ENCODE measurements around the gene MBNL1.

DNA sequence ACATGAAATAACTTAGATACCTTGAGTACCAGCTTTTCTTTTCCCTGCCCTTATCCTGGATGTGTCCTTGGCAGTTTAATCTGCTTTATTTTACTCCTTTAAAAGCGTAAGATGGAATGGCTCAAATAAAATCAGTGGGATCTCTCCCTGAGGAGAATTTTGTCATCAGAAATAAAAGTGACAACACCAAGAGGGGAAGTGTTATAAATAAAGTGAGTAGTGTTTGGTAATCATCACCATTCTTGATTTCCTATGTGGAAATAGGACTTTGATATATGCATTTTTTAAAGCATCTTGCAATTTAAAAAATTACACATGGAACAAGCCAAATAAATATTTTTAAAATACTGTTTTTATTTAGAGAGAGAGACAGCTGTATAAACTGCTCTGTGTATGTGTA lies 76.5 kb downstream of the MBNL1 start:
- TF ChIP-seq POLR2AphosphoS5 (IDR thresholded peaks at IDR 0.05; ENCODE audit: borderline replicate concordance, low read depth, low read length) (no peak), EZH2 (IDR thresholded peaks at IDR 0.05) (no peak)
